H1 (cell line): ENCODE results near the gene PC. TPM values are rescaled to one million over a fixed set of nuclear protein-coding genes. Genes with fewer than 3 reads are reported as not detected.
A peak's percentile ranks its signal among the peaks of the same experiment; 100 is the strongest.

ENCODE experiments used
- CTCF ChIA-PET: fragments of 300-600 bp; sonication (Branson Sonifier 250); formaldehyde crosslinking; loops from one replicate; lab custom pipeline; 2021; ENCODE audit not compliant: partially characterized antibody; lab: Charles Lee
- POLR2A ChIA-PET: fragments of 300-600 bp; sonication (Branson Sonifier 250); formaldehyde crosslinking; loops from one replicate; lab custom pipeline; 2021; ENCODE audit warnings: inconsistent platforms; ENCODE audit not compliant: partially characterized antibody; lab: Charles Lee
- DNase-seq, 2 experiments: peaks; one replicate each; pipeline versions ENCODE4 v3.0.0 to v3.0.0-alpha.2; 2010 to 2022; ENCODE audit warnings: low spot score in 2 of 2, low read depth in 1 of 2, mixed read lengths in 1 of 2
- FAIRE-seq: peaks from 2 replicates; lab custom pipeline; 2011; peaks lifted over from hg19 to GRCh38; lab: Jason Lieb, UNC
- H2AFZ ChIP-seq: 2 replicates; pipeline ENCODE4 v1.8.1; 2012; ENCODE audit warnings: low read length, inconsistent platforms
- H2AK5ac ChIP-seq: 2 replicates; pipeline ENCODE4 v1.6.1; 2013; ENCODE audit warnings: low read depth, low read length
- H2BK120ac ChIP-seq: replicated peaks from 2 replicates; pipeline ENCODE3; 2013; ENCODE audit warnings: low read depth, low read length, inconsistent platforms
- H2BK12ac ChIP-seq: 2 replicates; pipeline ENCODE4 v1.6.1; 2013; ENCODE audit warnings: low read depth, low read length
- H2BK15ac ChIP-seq: 2 replicates; pipeline ENCODE4 v1.6.1; 2013; ENCODE audit warnings: low read length
- H2BK20ac ChIP-seq: 2 replicates; pipeline ENCODE4 v1.6.1; 2013; ENCODE audit warnings: low read length
- H2BK5ac ChIP-seq: 2 replicates; pipeline ENCODE4 v1.6.1; 2013; ENCODE audit warnings: low read depth, low read length
- H3K14ac ChIP-seq: 2 replicates; pipeline ENCODE4 v1.6.1; 2013; ENCODE audit warnings: inconsistent platforms; ENCODE audit not compliant: insufficient read length
- H3K18ac ChIP-seq: 2 replicates; pipeline ENCODE4 v1.6.1; 2013; ENCODE audit warnings: low read length; ENCODE audit errors: extremely low read depth
- H3K23ac ChIP-seq: 2 replicates; pipeline ENCODE4 v1.6.1; 2013; ENCODE audit warnings: inconsistent platforms; ENCODE audit not compliant: insufficient read length
- H3K23me2 ChIP-seq: 2 replicates; pipeline ENCODE4 v1.6.1; 2013; ENCODE audit warnings: low read depth, low read length
- H3K27ac ChIP-seq: 2 replicates; pipeline ENCODE4 v1.6.1; 2011; ENCODE audit warnings: low read depth, low read length, inconsistent platforms
- H3K27me3 ChIP-seq, 4 experiments: replicated peaks in 1 of 4; 1 replicate in 1 of 4; 2 replicates in 3 of 4; pipeline versions ENCODE4 v1.6.1 to v1.8.1; 2011 to 2013; ENCODE audit warnings: low read length in 3 of 4, mild to moderate bottlenecking in 3 of 4, inconsistent platforms in 2 of 4, mixed read lengths in 2 of 4, moderate library complexity in 1 of 4; ENCODE audit not compliant: control insufficient read depth in 3 of 4, insufficient read depth in 3 of 4; ENCODE audit errors: extremely low read depth in 1 of 4
- H3K36me3 ChIP-seq, 4 experiments: 2 replicates each; pipeline versions ENCODE4 v1.6.1 to v1.8.1; 2011 to 2013; ENCODE audit warnings: mild to moderate bottlenecking in 4 of 4, low read length in 3 of 4, moderate library complexity in 2 of 4, control low read depth in 1 of 4, inconsistent platforms in 1 of 4; ENCODE audit not compliant: insufficient read depth in 4 of 4, control insufficient read depth in 2 of 4
- H3K4ac ChIP-seq: replicated peaks from 2 replicates; pipeline ENCODE3; 2013; ENCODE audit warnings: low read length, low read depth, mixed read lengths, inconsistent platforms; ENCODE audit not compliant: insufficient read length
- H3K4me1 ChIP-seq, 4 experiments: replicated peaks in 1 of 4; 1 replicate in 1 of 4; 2 replicates in 3 of 4; pipeline versions ENCODE4 v1.6.1 to v1.8.1; 2011 to 2013; ENCODE audit warnings: low read length in 3 of 4, inconsistent platforms in 2 of 4, mixed read lengths in 1 of 4; ENCODE audit not compliant: insufficient read depth in 4 of 4, control insufficient read depth in 3 of 4
- H3K4me2 ChIP-seq, 2 experiments: 2 replicates each; pipeline versions ENCODE4 v1.6.1 to v1.8.1; 2011 to 2013; ENCODE audit warnings: low read depth in 2 of 2, low read length in 2 of 2, control low read depth in 1 of 2, inconsistent platforms in 1 of 2, mild to moderate bottlenecking in 1 of 2; ENCODE audit not compliant: insufficient read depth in 1 of 2
- H3K4me3 ChIP-seq, 4 experiments: fragments of 200-600, 300-600 bp in 1 of 4; sonication (generic), shearing (Covaris generic), sonication (Bioruptor Twin) in 1 of 4; 2 replicates each; pipeline versions ENCODE4 v1.5.1 to v1.8.1; 2011 to 2016; ENCODE audit warnings: low read length in 4 of 4, low read depth in 3 of 4, control low read depth in 2 of 4, inconsistent platforms in 2 of 4, mild to moderate bottlenecking in 2 of 4, mixed read lengths in 1 of 4, moderate library complexity in 1 of 4; ENCODE audit not compliant: insufficient read depth in 2 of 4; ENCODE audit errors: extremely low read depth in 1 of 4
- H3K56ac ChIP-seq: replicated peaks from 2 replicates; pipeline ENCODE3; 2013; ENCODE audit warnings: low read depth, mild to moderate bottlenecking, mixed read lengths, low read length, inconsistent platforms; ENCODE audit not compliant: insufficient read length
- H3K79me1 ChIP-seq: 2 replicates; pipeline ENCODE4 v1.6.1; 2013; ENCODE audit warnings: low read depth, low read length, control low read depth
- H3K79me2 ChIP-seq, 2 experiments: 2 replicates each; pipeline versions ENCODE4 v1.6.1 to v1.8.1; 2012 to 2013; ENCODE audit warnings: low read length in 2 of 2, mild to moderate bottlenecking in 2 of 2, inconsistent platforms in 1 of 2; ENCODE audit not compliant: insufficient read depth in 2 of 2, control insufficient read depth in 1 of 2
- H3K9ac ChIP-seq, 4 experiments: replicated peaks in 1 of 4; 1 replicate in 1 of 4; 2 replicates in 3 of 4; pipeline versions ENCODE4 v1.6.1 to v1.8.1; 2011 to 2013; ENCODE audit warnings: low read depth in 3 of 4, low read length in 3 of 4, control low read depth in 2 of 4, mild to moderate bottlenecking in 2 of 4, moderate library complexity in 2 of 4, inconsistent platforms in 1 of 4; ENCODE audit errors: extremely low read depth in 1 of 4
- H3K9me3 ChIP-seq, 2 experiments: 2 replicates each; pipeline versions ENCODE4 v1.6.1 to v1.8.1; 2012 to 2013; ENCODE audit warnings: mild to moderate bottlenecking in 2 of 2, moderate library complexity in 2 of 2, control low read depth in 1 of 2, inconsistent platforms in 1 of 2, low read depth in 1 of 2, low read length in 1 of 2, mixed read lengths in 1 of 2; ENCODE audit not compliant: insufficient read depth in 2 of 2
- H4K20me1 ChIP-seq, 2 experiments: replicated peaks in 1 of 2; 2 replicates each; pipeline versions ENCODE3 to v1.8.1; 2011 to 2013; ENCODE audit warnings: inconsistent platforms in 2 of 2, low read length in 2 of 2, mild to moderate bottlenecking in 1 of 2; ENCODE audit not compliant: insufficient read depth in 2 of 2, control insufficient read depth in 1 of 2
- H4K5ac ChIP-seq: 2 replicates; pipeline ENCODE4 v1.6.1; 2013; ENCODE audit warnings: low read length, low read depth, mixed read lengths, inconsistent platforms; ENCODE audit not compliant: insufficient read length
- H4K8ac ChIP-seq: 2 replicates; pipeline ENCODE4 v1.8.0; 2013; ENCODE audit warnings: mild to moderate bottlenecking, moderate library complexity, low read length, inconsistent platforms; ENCODE audit not compliant: insufficient read depth; ENCODE audit errors: extremely low read depth
- H4K91ac ChIP-seq: replicated peaks from 2 replicates; pipeline ENCODE3; 2013; ENCODE audit warnings: low read length, mixed read lengths, inconsistent platforms; ENCODE audit not compliant: insufficient read length
- BRCA1 ChIP-seq: IDR thresholded peaks from 2 replicates; pipeline ENCODE4 v1.6.1; 2012; ENCODE audit warnings: low read depth, low read length, improper control_type of control experiment
- E2F6 ChIP-seq: IDR thresholded peaks from 2 replicates; pipeline ENCODE4 v1.6.1; 2012; ENCODE audit warnings: inconsistent platforms
- EP300 ChIP-seq, 2 experiments: IDR thresholded peaks; 1 replicate in 1 of 2; 2 replicates in 1 of 2; pipeline ENCODE4 v1.6.1; 2011 to 2012; ENCODE audit warnings: low read depth in 2 of 2, low read length in 2 of 2, mild to moderate bottlenecking in 2 of 2, borderline replicate concordance in 1 of 2, inconsistent platforms in 1 of 2, moderate library complexity in 1 of 2
- FOSL1 ChIP-seq: IDR thresholded peaks from 2 replicates; pipeline ENCODE4 v1.6.1; 2011; ENCODE audit warnings: mild to moderate bottlenecking, low read depth, low read length, moderate library complexity; ENCODE audit not compliant: insufficient read depth
- GABPA ChIP-seq: IDR thresholded peaks from 2 replicates; pipeline ENCODE4 v1.6.1; 2011; ENCODE audit warnings: mild to moderate bottlenecking, low read length, moderate library complexity, borderline replicate concordance; ENCODE audit not compliant: insufficient read depth
- JUND ChIP-seq: IDR thresholded peaks from 2 replicates; pipeline ENCODE4 v1.6.1; 2011; ENCODE audit warnings: mild to moderate bottlenecking, improper control_type of control experiment, low read length
- POLR2A ChIP-seq, 2 experiments: IDR thresholded peaks; 1 replicate in 1 of 2; 2 replicates in 1 of 2; pipeline ENCODE4 v1.6.1; 2011; ENCODE audit warnings: low read depth in 2 of 2, low read length in 2 of 2, mild to moderate bottlenecking in 2 of 2; ENCODE audit errors: control extremely low read depth in 1 of 2
- SAP30 ChIP-seq: fragments of 300-600 bp; sonication (generic); IDR thresholded peaks from 2 replicates; pipeline ENCODE4 v1.7.1; 2012; ENCODE audit warnings: low read length, moderate library complexity, mild to moderate bottlenecking, inconsistent platforms; ENCODE audit not compliant: insufficient read depth, insufficient replicate concordance
- SIX5 ChIP-seq: IDR thresholded peaks from 2 replicates; pipeline ENCODE4 v1.6.1; 2011; ENCODE audit warnings: mild to moderate bottlenecking, low read depth, low read length
- SP1 ChIP-seq: IDR thresholded peaks from 2 replicates; pipeline ENCODE4 v1.6.1; 2011; ENCODE audit warnings: low read depth, low read length
- SP4 ChIP-seq: IDR thresholded peaks from 2 replicates; pipeline ENCODE4 v1.6.1; 2012; ENCODE audit warnings: low read length, inconsistent platforms
- TEAD4 ChIP-seq: IDR thresholded peaks from 2 replicates; pipeline ENCODE4 v1.6.1; 2012; ENCODE audit warnings: low read depth, low read length, inconsistent platforms, mixed read lengths
- WGBS, 2 experiments: shearing (Covaris generic) in 1 of 2; methylation state at CpG; one replicate each; pipeline versions ENCODE4 v1.1.6 to v1.1.7; 2013 to 2015; ENCODE audit warnings: low lambda C conversion rate in 2 of 2, mixed read lengths in 2 of 2, inconsistent platforms in 1 of 2, low coverage in 1 of 2, missing lambda C conversion rate in 1 of 2; ENCODE audit not compliant: insufficient replicate concordance in 2 of 2, insufficient coverage in 1 of 2, insufficient read length in 1 of 2; ENCODE audit errors: extremely low coverage in 1 of 2, missing lambda C conversion rate in 1 of 2; 5-methylcytosine and 5-hydroxymethylcytosine counted together
- polyA plus RNA-seq, 7 experiments: library from polyadenylated mRNA; depleted of rRNA in 3 of 7; stranded (reverse) in 5 of 7; unstranded in 2 of 7; fragments of >200 nt in 5 of 7; fragments of 200-250 nt in 2 of 7; gene quantifications; 1 replicate in 5 of 7; 2 replicates in 1 of 7; 4 replicates in 1 of 7; pipeline versions ENCODE4 v1.2.1 to v1.2.3, GENCODE V29; 2011 to 2013; ENCODE audit warnings: missing spikeins in 2 of 7, mixed read lengths in 2 of 7
- total RNA-seq: library from RNA; stranded (reverse); fragmentation: NEBNext Ultra II Directional; extraction: Animal tissue kit (Norgen Biotek cat#: 25700); gene quantifications from 2 replicates; pipeline ENCODE4 v1.2.1, GENCODE V29; 2021

PC gene
- total and polyA plus RNA-seq, 2 of the 8 experiments (the other 6 are each of a cell fraction or from before 2014, with no cell fraction given): 11.5 to 27.5 TPM

DNA sequence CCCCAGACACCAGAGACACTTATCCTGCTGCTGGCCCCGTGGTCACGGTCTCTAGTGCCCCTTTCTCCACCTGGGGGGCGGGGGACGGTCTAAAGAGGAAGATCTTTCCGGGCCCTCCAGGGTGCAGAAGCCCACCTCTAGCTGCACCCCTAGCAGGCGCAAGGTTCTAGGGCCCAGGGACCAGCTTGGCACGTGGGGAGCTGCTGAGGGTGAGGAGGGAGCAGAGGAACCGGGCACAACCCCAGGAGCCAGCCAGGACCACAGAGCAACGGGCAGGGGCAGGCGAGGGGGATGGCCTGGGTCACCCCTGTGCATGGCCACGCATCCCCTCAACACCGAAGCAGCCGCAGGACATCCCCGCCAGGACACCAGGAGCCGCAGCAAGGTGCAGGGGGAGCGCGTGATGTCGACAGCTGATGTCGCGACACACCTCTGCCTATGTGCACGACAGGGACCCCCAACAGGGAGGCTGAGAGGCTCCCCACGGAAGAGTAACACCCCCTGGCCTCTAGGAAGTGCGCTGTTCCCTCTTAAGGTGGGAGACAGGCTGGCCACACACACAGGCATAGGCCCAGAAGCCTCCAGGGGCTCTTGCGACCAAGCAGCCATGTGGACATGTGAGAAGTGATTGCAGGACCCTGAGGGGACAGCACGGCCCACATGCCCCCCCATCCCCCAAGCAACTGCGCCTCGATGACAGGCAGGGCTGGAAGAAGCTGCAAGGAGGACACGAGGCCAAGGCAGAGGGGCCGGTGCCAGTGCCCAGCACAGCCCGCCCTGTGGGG, 96.2 kb downstream of the PC start:
- Histone ChIP-seq H3K4ac (no peak overlapping the region), H3K4me3 (no peak overlapping the region), H3K79me2 (no peaks in the 10 kb centered on the region), H3K9ac (no peak overlapping the region), H2BK15ac (no peak overlapping the region), H4K5ac (no peak overlapping the region), H2BK120ac (no peak overlapping the region), H3K4me2 (no peak overlapping the region), H3K27me3 (no peaks in the 10 kb centered on the region), H3K23ac (no peak overlapping the region), H3K36me3 (peaks cover 0 to 18% (median 1%) of the 10 kb centered on the region in 4 experiments; a peak in 4 of 8 replicates), H3K56ac (no peak overlapping the region), H4K8ac (peak overlapping the region; percentile 28), H2AFZ (no peak overlapping the region), H3K79me1 (no peaks in the 10 kb centered on the region), H2BK12ac (no peak overlapping the region), H3K23me2 (no peaks in the 10 kb centered on the region), H3K4me1 (peaks cover 0 to 8% (median 4%) of the 10 kb centered on the region in 4 experiments; a peak in 4 of 7 replicates), H4K20me1 (peaks cover 2 to 6% of the 10 kb centered on the region in 2 experiments), H3K9me3 (no peaks in the 10 kb centered on the region), H2BK5ac (no peak overlapping the region), H3K27ac (no peak overlapping the region), H4K91ac (no peak overlapping the region), H3K14ac (no peak overlapping the region), H2BK20ac (no peak overlapping the region), H2AK5ac (no peak overlapping the region), H3K18ac (no peak overlapping the region)
- WGBS, 2 experiments: 94% methylated on average over 25 of the region's 30 CpGs; no CpG with 5 or more reads in 1 of the 2 experiments
- ChIA-PET POLR2A (interaction anchor here (0.9 to 1.8 kb wide), 5 partner anchors 12 to 33 kb away, joined by 3 to 5 read pairs (median 4); partner anchors contain the start of gene RCE1), CTCF (interaction anchor here (1.2 to 13.8 kb wide), 4 partner anchors 8 to 158 kb away, joined by 5 to 199 read pairs (median 39); partner anchors contain the start of gene C11orf86)
- FAIRE-seq (no peak), DNase-seq (no peak)
- TF ChIP-seq SP1 (no peak), GABPA (no peak), TEAD4 (no peak), EP300 (IDR thresholded peaks at IDR 0.05; ENCODE audit: borderline replicate concordance in 1 of 2, low read depth in 2 of 2, low read length in 2 of 2) (no peak), SIX5 (no peak), SP4 (no peak), E2F6 (no peak), SAP30 (no peak), POLR2A (IDR thresholded peaks at IDR 0.05; ENCODE audit: control extremely low read depth in 1 of 2, low read depth in 2 of 2, low read length in 2 of 2) (no peak), BRCA1 (no peak), FOSL1 (no peak), JUND (no peak)
